Activated T-cell treated with anti-CD3 and anti-CD28 coated beads for 4 hours (primary cell): Measurements from ENCODE around the gene TCF4.

Source experiments
- DNase-seq: peaks from one replicate; pipeline ENCODE4 v3.0.0-alpha.2; 2020

Gene TCF4

GRCh38 chr18:55588111-55588869 is at the start of gene TCF4:
TCF4 (minus strand) TSS chr18:55588192; CDS start chr18:55587116, 1,076 bp downstream.
- no peak for DNase-seq

DNA sequence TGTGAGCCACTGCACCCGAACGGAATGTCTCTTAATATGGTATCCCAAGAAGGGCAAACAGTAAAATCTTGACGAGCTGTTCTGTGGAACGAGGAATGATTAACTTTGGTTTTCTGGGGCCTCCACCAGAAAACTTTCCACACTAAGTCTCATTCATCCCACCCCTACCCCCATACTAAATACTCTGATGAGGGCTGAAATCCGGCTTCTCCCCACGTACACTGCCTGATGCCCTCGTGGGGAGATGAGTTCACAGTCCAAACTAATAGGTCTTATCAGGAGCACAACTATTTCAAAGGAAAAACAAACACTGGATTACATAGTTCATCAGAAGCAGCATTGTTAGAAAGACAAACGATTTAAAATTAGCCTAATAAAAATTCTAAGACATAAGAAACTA is 49.2 kb upstream of the TCF4 start:
- DNase-seq: no peak

- no peak for DNase-seq
These were observed 47.4 kb upstream of the TCF4 start for GRCh38 chr18:55635439-55635838.

- DNase-seq: no peak
These were observed 46.6 kb upstream of the TCF4 start for GRCh38 chr18:55634545-55634944.

GRCh38 chr18:55633032-55633431 is 45.0 kb upstream of the TCF4 start:
- no peak for DNase-seq

DNA sequence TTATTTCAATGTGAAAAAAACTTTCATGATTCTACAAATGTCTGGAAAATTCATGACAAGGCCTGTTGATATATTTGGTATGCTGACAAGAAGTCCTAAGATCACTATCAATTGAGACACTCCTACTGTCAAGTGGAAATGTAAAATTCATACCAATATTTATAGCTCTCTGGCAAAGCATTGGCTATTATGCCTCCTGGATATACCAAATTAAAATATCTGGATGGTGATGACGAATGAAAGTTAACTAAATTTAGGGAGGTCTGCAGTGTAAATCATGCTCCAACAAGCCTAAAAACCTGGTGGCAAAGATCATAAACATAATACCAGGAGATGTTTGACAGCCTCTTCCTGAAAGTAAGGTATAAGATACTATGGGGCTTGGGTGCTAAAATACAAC is 41.1 kb upstream of the TCF4 start:
- DNase-seq: no peak

GRCh38 chr18:55627007-55627406 is 39.0 kb upstream of the TCF4 start:
- no peak for DNase-seq

DNA sequence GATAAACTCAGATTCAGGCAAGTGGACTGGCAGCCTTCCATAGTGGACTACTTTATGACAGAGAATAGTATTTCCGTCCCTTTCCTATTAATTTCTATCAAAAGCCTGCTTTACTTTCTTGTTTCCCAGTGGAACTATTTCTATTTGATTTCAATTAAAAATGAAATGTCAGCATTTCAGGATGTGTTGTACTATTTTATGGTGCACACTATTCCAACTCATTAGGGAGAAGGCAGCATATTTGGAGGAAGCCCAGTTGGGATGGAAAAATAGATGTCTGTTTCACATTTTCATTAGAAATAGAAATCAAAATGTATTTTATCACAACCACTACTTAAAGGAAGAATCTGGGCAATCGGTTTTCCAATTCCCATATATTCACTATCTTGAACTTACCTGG is 37.9 kb upstream of the TCF4 start:
- DNase-seq: no peak

DNA sequence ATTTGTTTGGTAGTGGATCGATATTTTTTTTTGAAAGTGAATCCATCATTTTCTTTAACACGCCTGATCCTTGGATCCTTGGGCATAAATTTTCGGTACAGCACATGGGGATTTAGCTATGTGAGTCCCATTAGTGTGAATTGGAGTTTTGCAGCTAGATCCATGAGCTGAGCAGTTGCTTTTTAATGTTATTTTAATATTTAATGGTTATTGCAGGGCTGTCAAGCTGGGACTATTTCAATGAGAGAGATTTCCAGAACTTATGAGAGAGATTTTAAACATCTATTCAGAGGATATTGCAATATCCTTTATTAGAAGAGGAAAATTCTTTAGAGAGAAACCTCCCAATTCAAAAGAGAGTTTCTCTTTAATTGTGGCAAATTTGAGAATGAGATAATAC is 35.6 kb upstream of the TCF4 start:
- DNase-seq: no peak

GRCh38 chr18:55610506-55610905 is 22.5 kb upstream of the TCF4 start:
- no peak for DNase-seq

GRCh38 chr18:55609160-55609825 is 21.3 kb upstream of the TCF4 start:
- no peak for DNase-seq

GRCh38 chr18:55608497-55608896 is 20.5 kb upstream of the TCF4 start:
- DNase-seq: no peak

- no peak for DNase-seq
These were observed 19.8 kb upstream of the TCF4 start for GRCh38 chr18:55607773-55608172.

- no peak for DNase-seq
These were observed 17.8 kb upstream of the TCF4 start for GRCh38 chr18:55605733-55606338.

DNA sequence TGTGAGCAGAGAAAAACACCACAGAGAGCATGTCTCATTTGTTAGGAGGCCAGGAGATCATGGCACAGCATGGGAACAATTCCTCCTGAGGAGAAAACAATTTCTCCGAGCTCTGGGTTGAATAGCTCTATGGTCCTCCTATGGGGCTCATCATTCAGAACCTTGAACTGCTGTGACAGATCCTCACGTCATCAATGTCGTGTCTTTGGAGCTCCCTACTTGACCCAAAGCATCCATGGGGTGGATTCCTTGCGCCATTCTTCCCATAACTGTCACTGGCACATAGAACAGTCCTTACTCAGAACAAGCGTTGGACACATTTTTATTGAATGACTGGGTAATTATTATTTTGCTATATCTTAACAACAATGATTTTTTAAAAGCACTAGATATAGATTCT is 15.8 kb upstream of the TCF4 start:
- DNase-seq: no peak

DNA sequence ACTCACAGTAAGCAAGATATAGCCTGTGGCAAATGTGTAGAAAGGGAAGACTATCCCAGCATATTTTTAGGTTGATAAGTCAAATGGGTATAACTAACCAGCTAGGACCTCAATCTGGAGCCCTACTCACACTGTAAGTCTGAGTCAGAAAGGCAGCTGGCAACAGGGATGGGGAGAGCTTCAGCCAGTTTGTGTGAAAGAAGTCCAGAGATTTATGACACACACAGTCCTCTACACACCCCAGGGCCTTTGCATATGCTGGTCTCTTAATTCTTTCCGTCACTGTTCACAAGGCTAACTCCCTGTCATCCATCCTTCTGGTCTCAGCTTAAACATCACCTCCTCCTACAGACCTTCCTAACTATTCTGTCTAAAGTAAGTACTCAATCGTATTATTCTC is 5.9 kb upstream of the TCF4 start:
- DNase-seq: no peak

GRCh38 chr18:55592572-55592971 is 4.6 kb upstream of the TCF4 start:
- no peak for DNase-seq

DNA sequence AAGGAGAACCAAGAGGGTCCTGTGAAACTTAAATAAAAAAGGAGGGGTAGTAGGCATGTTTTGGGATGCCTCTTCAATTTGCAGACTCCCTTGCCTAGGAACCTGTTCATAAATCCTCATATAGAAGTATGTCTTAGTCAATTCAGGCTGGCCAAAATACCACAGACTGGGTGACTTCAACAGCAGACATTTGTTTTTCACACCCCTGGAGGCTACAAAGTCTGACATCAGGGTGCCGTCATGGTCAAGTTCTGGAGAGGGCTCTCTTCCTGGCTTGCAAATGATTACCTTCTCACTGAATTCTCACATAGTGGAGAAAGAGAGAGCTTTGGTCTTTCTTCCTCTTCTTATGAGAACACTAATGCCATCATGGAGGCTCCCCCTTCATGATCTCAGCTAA is 4.1 kb upstream of the TCF4 start:
- no peak for DNase-seq

DNA sequence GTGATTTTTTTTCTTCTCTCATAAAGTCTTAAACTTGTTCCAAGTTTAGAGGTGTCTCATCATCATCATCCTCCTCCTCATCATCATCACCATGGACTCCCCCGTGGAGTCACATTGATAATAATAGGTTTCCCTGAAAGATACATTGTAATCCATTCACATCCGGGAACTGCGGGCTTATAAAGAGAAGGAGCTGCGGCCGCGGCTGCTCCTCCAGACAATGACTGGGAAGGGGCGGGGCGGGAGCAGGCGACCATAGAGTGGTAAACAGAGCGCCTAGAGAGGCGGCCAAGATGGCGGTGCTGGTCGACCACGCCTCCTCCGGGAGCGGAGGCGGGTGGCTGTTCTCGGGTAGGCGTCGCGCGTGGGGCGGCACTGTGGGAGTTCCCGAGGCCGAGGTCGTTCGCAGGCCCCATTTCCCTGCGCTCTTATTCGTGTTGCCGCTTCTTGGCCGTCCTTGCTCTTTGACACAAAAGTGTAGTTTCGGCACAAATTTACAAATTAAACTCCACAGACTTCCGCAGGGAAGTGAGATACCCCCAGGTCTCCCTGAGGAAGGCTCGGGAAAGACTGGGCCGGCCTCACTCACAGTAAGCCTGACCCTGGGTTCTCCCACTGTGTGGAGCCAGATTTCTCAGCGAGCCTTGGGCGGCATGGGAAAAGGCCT is 1.8 kb upstream of the TCF4 start:
- peak; percentile 59 for DNase-seq

DNA sequence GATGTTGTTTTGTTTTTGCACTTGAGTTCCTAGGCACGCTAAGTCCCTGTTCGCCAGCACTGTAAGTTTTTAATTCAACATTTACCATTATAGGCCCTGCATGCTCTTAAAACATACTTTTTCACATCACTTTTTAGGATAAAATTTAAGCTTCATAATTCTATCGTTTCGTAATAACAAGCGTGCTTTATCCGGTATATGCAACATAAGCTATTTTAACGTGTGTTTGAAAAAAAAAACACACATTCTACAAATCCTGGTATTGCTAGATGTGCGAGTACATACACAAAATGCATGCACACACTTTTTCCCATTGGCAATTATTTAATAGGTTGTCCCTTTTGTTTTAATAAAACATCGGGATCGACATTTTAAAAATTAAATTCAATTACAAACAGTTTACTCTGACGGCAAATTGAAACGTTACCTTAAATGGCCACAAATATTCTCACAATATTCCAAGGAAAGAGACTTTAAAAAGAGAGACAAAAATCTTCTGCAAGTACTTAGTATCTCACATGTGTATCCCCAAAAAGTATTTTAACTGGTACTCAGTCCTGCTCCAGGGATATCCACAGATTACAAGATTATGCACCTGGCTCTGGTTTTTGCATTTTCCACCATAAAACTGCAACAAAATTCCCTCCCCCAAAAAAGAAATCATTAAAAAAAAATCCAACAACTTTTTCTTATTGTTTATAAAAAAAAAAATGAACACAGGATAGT is 1.0 kb upstream of the TCF4 start:
- no peak for DNase-seq

DNA sequence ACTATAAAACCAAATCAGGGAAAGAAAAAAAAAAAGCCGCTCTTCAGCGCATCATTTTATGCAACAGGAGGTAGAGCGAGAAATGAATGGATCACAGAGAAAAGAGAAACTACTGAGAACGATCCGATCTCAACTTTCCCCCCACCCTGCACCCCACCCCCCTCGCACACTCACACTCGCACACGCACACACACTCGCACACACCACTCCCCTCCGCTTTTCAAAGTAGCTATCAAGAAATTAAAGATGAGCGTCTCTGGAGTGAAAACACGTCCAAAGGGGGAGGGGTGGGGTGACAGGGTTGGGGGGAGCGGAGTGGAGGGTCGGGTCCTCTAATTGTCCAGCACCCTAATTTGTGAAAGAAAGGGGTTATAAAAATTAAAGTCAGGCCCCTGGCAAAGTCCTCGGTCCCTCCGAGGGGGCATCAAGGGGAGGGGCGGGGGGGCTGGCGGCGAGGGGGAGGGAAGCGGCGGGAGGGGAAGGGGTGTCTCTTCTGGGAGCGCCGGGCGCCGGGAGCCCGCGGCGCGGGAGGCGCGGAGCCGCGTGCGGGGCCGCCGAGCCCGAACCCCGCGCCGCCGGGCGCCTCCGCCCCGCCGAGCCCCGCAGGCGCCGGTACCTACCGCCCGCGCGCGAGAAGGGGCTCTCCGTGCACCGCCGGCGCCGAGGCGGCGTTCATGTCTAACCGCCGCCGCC is 428 bp downstream of the TCF4 start:
- DNase-seq: no peak

- no peak for DNase-seq
These were observed 2.0 kb downstream of the TCF4 start for GRCh38 chr18:55585920-55586561.
